ENCODE measurements around the gene MCCC1.

GRCh38 chr3:183081459-183082183 is 17.7 kb downstream of the MCCC1 start:
- TF ChIP-seq CTCF (IDR thresholded peaks at IDR 0.05) = no peak
- TF ChIP-seq POLR2A (IDR thresholded peaks at IDR 0.05) = no peak
